Left ventricle myocardium inferior (tissue), 1 donor: ENCODE measurements around the gene PBRM1. TPM values are rescaled to one million over a fixed set of nuclear protein-coding genes. Genes with fewer than 3 reads are reported as not detected.
"Not testable (repeated sequence)": the region's sequence is repeated elsewhere in the genome, so short reads cannot be mapped to it uniquely, and the experiment has no call there.

Source experiments
- DNase-seq: peaks from one replicate; pipeline ENCODE4 v3.0.0-alpha.2; 2020
- H3K27ac ChIP-seq: fragments of 200-600 bp; replicated peaks from 2 replicates; pipeline ENCODE4 v1.8.0; 2021
- H3K27me3 ChIP-seq: fragments of 200-600 bp; 2 replicates; pipeline ENCODE4 v1.8.0; 2021; ENCODE audit warnings: low read depth
- H3K36me3 ChIP-seq: fragments of 200-600 bp; 2 replicates; pipeline ENCODE4 v1.8.0; 2021
- H3K4me1 ChIP-seq: fragments of 200-600 bp; 2 replicates; pipeline ENCODE4 v1.8.0; 2021
- H3K4me3 ChIP-seq: fragments of 200-600 bp; 2 replicates; pipeline ENCODE4 v1.8.0; 2021; ENCODE audit warnings: mild to moderate bottlenecking, moderate library complexity
- H3K9me3 ChIP-seq: fragments of 200-600 bp; replicated peaks from 2 replicates; pipeline ENCODE4 v1.8.0; 2021
- intact Hi-C: fragments of 100-400 bp; cut with micrococcal nuclease; formaldehyde crosslinking; loops from one replicate; pipeline ENCODE4 v1.11.0; 2022
- total RNA-seq: library from RNA; stranded (reverse); fragmentation: NEBNext Ultra II Directional; extraction: Animal tissue kit (Norgen Biotek cat#: 25700); gene quantifications from one replicate; pipeline ENCODE4 v1.2.1, GENCODE V29; 2021
- TF ChIP-seq, protein P1 (sequence below): fragments of 200-600 bp; IDR thresholded peaks from 2 replicates; pipeline ENCODE4 v1.8.0; 2021; ENCODE audit warnings: antibody characterized with exemption, mild to moderate bottlenecking, borderline replicate concordance
- donor health status: DM: no; HTN: yes; CAD: no; lungs with severe emphysema.

Gene PBRM1
- total RNA-seq, 1 donor from 2014 or later, result 52.3 TPM

DNA sequence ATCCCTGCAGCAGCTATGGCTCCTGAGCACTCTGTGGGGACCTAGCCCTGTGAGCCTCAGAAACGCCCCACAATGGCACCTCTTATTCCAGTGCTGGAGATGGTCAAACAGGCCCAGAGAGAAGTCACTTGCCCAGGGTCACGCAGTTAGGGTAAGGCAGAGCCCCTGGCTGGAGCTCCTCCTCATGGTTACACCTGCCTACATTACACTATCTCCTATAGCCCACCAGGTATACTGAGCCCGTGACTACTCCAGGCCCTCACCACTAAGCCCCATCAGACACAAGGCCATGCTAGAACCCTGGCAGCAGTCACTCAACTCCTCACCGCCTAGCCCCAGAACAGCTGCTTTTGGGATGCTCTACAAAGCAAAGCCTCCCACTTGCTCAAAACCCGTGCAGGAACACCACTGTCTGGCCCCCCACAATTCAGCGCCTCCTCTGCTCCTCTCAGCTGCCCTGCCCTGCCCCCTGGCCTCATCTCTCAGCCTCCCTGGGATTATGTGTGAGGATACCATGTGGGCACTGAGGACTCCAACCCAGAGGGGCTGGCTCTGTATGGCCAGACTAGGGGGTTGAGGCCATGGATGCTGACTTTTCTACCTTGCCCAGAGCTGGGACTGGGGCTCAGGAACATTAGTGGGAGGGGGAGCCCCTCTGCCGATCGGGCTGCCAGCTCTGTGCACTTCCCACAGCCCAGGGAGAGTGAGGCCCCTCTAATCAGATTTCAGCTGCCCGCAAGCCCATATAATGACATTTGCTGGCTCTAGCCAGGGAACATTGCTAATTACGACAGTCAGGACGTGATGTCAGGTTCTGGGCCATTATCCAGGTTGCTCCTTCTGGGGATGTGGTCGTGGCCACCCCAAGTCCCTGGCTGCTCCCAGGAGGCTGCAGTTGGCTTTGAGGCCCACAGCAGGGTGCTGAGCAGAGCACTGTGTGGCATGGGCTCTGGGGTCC lies 156.1 kb downstream of the PBRM1 start:
- intact Hi-C loops, result no loop called here
- Histone ChIP-seq H3K4me1 (peaks cover 87% of the 10 kb centered on the region), H3K4me3 (peak overlapping the region; percentile 82), H3K27me3 (no peaks in the 10 kb centered on the region), H3K9me3 (no peaks in the 10 kb centered on the region), H3K27ac (peak overlapping the region; percentile 94), H3K36me3 (peaks cover 10% of the 10 kb centered on the region)
- DNase-seq, result peak; percentile 68
- TF ChIP-seq, protein P1, sequence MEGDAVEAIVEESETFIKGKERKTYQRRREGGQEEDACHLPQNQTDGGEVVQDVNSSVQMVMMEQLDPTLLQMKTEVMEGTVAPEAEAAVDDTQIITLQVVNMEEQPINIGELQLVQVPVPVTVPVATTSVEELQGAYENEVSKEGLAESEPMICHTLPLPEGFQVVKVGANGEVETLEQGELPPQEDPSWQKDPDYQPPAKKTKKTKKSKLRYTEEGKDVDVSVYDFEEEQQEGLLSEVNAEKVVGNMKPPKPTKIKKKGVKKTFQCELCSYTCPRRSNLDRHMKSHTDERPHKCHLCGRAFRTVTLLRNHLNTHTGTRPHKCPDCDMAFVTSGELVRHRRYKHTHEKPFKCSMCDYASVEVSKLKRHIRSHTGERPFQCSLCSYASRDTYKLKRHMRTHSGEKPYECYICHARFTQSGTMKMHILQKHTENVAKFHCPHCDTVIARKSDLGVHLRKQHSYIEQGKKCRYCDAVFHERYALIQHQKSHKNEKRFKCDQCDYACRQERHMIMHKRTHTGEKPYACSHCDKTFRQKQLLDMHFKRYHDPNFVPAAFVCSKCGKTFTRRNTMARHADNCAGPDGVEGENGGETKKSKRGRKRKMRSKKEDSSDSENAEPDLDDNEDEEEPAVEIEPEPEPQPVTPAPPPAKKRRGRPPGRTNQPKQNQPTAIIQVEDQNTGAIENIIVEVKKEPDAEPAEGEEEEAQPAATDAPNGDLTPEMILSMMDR, result no peak

DNA sequence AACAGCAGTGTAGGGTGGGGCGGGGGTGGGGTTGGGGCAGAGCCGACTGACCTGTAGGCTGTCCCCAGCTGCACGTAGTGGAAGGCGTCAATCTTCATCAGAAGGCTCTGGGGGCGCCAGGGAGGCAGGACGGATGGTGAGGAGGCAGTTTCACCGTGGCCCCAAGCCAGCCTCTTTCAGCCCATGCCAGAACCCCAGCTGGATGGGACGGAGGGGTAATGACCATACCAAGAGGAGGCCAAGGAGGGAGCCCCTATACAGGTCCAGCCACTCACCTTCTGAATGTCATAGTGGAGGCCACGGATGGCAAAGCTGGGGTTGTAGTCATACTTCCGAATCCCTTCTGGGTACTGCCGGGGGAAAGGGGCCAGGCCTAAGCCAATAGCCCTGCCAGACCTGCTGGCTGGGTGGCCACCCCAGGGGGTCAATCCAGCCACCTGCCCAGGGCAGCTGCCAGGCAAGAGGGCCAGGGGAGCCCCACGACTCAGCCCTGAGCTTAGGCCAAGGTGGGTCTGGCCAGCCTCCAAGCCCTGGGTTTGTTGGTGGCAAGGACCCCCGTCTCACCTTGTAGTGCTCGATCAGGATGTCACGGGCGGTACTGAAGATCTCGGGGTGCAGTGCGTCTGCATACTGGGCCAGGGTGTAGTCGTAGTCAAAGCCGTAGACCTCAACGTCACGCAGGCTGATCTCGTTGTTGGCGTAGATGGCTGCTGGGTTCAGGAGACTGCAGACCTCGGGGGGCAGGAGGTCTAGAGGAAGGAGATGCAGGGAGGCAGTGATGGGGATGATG lies 156.9 kb downstream of the PBRM1 start:
- intact Hi-C loops, result no loop called here
- DNase-seq, result peak; percentile 22
- Histone ChIP-seq H3K9me3 (no peaks in the 10 kb centered on the region), H3K4me1 (peaks cover 85% of the 10 kb centered on the region), H3K36me3 (peaks cover 19% of the 10 kb centered on the region), H3K27ac (peak overlapping the region; percentile 94), H3K4me3 (no peak overlapping the region), H3K27me3 (no peaks in the 10 kb centered on the region)
- TF ChIP-seq, protein P1, result no peak

DNA sequence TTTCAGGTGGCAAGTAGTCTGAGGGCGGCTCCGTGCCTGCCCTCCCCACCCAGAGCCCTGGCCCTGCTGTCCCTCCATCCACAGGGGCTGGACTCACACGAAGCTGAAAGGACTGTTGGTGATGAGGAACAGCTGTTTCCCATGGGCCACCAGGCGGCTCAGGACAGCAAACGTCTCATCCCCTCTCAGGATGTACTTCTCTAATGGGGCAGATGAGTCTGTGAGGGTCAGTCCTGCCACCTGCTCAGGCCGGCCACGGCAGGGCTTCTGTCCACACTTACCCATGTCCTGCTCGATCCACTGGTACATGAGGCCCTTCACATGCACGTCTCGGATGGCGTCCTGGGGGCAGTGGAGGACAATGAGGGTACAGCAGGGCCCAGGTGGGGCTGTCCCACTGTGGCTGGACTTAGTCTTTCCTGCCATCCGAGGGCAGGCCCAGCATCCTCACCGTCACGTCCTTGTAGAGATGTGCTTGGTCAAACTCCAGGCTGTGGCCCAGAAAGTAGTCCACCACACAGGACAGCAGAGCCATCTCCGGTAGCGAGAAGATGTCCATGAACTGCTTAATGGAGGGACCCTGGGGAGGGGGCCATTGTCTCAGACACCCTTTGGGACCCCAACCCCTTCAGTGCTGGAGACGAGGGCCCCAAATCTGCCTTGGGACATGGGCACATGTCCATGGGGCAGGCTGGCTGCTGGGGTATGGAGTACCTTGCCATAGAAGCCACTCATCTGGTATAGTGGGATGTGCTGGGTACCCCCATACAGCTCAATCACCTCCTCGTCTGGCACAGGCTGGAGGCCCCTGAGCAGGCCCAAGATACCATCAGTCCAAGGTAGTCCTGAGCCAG lies 157.8 kb downstream of the PBRM1 start:
- DNase-seq, result peak; percentile 14
- Histone ChIP-seq H3K27me3 (no peaks in the 10 kb centered on the region), H3K36me3 (peaks cover 26% of the 10 kb centered on the region), H3K4me3 (no peak overlapping the region), H3K9me3 (no peaks in the 10 kb centered on the region), H3K27ac (peak overlapping the region; percentile 88), H3K4me1 (peaks cover 81% of the 10 kb centered on the region)
- TF ChIP-seq, protein P1, result no peak
- intact Hi-C loops, result no loop called here

DNA sequence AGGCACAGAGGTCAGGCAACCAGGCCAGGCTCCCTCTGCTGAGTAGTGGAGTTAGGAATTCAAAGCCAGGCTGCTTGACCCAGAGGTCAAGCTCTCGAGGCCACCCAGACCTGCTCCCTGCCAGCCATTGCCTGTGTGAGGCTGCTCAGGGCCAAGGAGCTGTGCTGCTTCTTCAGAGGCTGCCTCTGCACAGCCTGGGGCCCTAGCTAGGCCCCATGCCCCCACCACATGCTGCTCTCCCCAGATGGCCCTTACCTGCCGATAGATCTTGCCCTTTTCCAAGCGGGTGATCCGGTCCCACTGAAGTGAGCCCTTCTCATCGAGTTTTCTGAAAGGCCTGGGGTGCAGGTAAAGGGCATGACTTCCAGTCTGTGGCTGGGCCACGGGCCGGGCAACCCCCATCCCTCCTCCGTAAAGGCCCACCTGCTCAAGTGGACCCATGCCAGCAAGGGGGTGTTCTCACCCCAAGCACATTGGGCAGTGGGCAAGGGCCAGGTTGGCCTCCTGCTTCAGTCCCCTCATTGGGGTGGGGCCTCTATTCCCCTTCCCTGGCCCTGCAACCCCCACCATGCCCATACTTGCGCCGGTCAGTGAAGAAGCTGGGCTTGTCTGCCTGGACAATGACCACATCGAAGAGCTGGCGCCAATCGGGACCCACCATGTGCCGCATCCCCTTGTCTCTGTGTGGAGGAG lies 158.5 kb downstream of the PBRM1 start:
- peak; percentile 14 for DNase-seq
- peak overlapping the region; percentile 88 for H3K27ac ChIP-seq
- H3K4me3 ChIP-seq, result no peak overlapping the region
- TF ChIP-seq, protein P1, result no peak
- peaks cover 26% of the 10 kb centered on the region for H3K36me3 ChIP-seq
- intact Hi-C loops, result no loop called here
- H3K9me3 ChIP-seq, result no peaks in the 10 kb centered on the region
- no peaks in the 10 kb centered on the region for H3K27me3 ChIP-seq
- peaks cover 73% of the 10 kb centered on the region for H3K4me1 ChIP-seq

GRCh38 chr3:52526671-52527038 lies 159.1 kb downstream of the PBRM1 start:
- Histone ChIP-seq H3K4me1 (peaks cover 68% of the 10 kb centered on the region), H3K27ac (peak overlapping the region; percentile 88), H3K36me3 (peaks cover 26% of the 10 kb centered on the region)
- H3K27me3 ChIP-seq, DNase-seq, intact Hi-C loops, H3K4me3 ChIP-seq, H3K9me3 ChIP-seq: not testable (repeated sequence)
